Activated gamma-delta T cell treated with Interleukin-2 at 50 U/mL for 16 hours (primary cell): ENCODE measurements around the gene ZNF512.
"Not testable (repeated sequence)": the region's sequence is repeated elsewhere in the genome, so short reads cannot be mapped to it uniquely, and the experiment has no call there.

Experiments
- DNase-seq: peaks from one replicate; pipeline ENCODE4 v3.0.0-alpha.2; 2020

Gene ZNF512

DNA sequence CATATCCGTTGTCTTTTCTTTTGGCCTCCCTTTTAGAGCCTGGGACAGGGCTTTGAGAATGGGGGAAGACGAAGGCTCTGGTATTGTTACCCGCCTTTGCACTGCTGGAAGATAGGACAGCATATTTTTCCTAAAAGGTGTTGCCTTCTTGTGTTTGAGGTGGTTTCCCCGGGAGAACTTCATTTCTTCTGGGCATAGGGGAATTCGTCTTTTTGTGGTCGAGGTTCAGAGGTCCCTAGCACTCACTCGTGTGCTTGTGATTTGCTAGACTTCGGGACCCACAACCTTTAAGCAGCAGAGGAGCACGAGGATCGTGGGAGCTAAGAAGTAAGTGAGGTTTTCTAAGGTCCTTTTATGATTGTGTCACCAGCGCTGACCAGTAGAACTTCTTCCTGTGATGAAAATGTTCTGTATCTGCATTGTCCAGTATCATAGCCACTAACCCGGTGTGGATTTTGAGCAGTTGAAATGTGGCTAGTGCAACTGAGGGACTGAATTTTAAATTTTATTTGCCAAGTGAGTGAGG lies 611 bp downstream of the ZNF512 start:
- DNase-seq = no peak

DNA sequence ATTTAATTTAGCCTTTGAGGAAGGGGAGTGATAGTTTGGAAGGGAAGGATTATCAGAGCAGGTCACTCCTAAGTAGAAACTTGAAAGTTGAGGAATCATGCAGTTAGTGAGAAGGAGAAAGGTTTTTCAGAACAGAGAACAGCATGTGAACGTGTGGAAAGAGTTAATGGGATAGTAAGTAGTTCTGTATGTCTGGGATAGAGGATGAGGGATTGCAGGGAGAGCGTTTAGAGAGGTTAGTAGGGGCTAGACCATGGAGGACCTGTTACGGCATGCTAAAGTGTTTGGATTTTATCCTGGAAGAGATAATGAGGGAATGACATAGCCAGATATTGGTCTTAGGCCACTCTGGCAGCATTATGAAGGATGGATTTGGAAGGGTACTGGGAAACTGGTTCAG lies 1.8 kb downstream of the ZNF512 start:
- no peak for DNase-seq

DNA sequence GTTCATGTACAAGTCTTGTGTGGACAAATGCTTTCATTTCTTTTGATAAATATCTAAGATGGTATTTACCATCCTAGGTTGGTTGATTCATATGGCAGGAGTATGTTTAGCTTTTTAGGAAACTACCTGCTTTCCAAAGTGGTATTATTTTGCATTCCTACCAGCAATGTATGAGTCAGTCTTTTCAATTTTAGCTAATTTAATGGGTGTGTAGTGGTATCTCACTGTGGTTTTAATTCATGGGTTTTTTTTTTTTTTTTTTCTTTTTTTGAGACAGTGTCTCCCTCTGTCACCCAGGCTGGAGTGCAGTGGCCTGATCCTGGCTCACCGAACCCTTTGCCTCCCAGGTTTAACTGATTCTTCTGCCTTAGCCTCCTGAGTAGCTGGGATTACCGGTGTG lies 4.2 kb downstream of the ZNF512 start:
- no peak for DNase-seq

DNA sequence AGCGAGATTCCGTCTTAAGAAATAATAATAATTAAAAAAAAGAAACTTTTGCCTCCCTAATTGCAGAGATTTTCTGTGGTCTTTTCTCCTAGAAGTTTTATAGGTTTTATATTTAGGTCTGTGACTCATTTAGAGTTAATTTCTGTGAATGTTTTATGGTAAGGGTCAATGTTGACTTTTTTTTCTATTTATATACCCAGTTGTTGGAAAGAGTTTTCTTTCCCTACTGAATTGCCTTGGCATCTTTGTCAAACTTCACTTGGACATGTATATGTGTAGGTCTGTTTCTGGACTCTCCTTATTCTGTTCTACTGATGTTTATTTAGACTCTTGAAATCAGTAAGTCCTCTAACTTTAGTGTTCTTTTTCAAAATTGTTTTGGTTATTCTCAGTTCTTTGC lies 5.5 kb downstream of the ZNF512 start:
- DNase-seq = no peak

DNA sequence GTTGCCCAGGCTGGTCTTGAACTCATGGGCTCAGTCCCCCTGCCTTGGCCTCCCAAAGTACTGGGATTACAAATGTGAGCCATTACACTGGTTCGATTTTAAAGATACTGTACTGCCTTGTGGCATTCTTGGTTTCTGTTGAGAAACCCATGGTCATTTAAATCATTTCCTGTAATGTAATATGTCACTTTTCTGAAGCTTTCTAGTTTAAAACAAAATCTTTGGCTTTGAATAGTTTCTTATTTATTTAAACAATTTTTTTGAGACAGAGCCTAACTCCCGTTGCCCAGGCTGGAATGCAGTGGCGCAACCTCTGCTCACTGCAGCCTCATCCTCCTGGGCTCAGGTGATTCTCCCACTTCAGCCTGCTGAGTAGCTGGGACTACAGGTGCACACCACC lies 8.9 kb downstream of the ZNF512 start:
- no peak for DNase-seq

DNA sequence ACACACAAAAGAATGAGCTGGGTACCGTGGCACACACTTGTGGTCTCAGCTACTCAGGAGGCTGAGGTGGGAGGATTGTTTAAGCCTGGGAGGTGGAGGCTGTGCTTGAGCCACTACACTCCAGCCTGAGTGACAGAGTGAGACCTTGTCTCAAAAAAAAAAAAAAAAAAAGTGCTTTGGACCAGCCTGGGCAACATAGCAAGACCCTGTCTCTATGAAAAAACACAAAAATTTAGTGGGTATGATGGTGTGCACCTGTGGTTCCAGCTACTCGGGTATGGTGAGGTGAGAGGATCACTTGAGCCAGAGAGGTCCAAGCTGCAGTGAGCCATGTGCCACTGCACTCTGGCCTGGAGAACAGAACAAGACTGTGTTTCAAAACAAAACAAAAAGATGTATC lies 10.4 kb downstream of the ZNF512 start:
- DNase-seq = no peak

DNA sequence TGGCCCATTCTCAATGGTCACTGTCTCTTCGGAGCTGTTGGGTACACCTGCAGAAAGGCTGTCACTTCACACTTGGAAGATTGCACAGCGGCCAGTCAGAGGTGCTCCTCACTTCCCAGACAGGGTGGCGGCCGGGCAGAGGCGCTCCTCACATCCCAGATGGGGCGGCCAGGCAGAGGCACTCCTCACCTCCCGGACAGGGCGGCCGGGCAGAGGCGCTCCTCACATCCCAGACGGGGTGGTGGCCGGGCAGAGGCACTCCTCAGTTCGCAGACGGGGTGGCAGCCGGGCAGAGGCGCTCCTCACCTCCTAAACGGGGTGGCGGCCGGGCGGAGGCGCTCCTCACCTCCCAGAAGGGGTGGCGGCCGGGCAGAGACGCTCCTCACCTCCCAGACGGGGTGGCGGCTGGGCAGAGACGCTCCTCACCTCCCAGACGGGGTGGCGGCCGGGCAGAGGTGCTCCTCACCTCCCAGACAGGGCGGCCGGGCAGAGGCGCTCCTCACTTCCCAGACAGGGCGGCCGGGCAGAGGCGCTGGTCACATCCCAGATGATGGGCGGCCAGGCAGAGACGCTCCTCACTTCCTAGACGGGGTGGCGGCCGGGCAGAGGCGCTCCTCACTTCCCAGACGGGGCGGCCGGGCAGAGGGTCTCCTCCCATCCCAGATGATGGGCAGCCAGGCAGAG lies 11.3 kb downstream of the ZNF512 start:
- DNase-seq = not testable (repeated sequence)

DNA sequence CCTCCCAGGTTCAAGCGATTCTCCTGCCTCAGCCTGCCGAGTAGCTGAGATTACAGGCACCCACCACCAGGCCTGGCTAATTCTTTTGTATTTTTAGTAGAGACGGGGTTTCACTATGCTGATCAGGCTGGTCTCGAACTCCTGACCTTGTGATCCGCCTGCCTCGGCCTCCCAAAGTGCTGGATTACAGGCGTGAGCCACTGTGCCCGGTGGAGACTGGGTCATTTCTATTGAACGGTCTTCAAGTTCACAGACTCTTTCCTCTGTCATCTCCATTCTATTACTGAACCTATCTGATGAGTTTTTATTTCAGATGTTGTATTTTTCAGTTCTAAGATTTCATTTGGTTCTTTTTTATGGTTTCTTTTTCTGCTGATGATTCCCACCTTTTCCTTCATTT lies 12.6 kb downstream of the ZNF512 start:
- not testable (repeated sequence) for DNase-seq

DNA sequence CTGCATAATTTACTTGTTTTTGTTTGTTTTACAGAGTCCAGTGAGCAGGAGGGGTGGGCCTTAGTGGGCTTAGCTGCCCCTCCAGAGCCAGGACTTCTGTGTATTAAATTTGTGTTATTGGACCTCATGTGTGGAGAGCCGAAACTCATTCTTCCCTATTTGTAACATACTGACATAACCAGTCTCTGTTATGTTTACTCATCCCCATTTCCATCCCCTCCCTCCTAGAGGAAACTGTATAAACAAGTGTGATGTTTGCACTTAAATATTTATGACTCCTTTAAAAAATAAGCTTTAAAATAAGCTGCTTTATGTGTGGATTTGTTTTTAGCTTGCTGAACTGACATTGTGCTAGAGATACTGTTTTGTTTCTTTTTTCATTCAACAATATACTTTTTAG lies 13.8 kb downstream of the ZNF512 start:
- DNase-seq = no peak

DNA sequence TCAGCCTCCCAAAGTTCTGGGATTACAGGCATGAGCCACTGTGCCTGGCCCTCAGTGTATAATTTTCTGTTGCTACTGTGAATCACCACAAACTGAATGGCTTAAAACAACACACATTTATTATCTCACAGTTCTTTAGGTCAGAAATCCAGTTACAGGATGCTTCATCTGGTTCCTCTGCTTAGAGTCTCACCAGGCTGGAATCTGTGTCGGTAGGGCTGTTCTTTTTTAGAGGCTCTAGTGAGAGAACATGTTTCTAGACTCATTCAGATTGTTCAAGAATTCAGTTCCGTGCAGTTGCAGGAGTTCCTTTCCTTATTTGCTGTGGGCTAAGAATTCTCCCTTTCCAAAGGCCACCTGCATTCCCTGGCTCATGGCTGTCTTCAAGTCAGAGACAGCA lies 23.8 kb downstream of the ZNF512 start:
- no peak for DNase-seq

DNA sequence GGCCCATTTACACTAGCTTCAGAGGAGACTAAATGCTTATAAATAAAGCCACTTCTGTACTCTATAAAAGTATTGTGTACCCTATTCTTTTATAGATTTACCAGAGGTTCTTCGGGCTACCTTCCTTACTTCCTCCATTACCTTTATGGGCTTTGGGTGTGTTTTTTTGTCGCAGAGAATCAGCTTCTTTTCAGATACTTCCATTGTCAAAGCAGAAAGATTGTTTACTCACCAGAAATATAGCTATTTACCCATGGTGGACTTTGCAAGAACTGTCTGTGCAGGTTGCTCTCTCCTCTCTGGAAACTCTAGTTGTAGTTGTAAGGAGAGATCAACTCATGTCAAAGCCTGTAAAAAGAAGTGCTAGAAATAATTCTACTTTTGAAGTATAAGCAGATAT lies 31.1 kb downstream of the ZNF512 start:
- no peak for DNase-seq

DNA sequence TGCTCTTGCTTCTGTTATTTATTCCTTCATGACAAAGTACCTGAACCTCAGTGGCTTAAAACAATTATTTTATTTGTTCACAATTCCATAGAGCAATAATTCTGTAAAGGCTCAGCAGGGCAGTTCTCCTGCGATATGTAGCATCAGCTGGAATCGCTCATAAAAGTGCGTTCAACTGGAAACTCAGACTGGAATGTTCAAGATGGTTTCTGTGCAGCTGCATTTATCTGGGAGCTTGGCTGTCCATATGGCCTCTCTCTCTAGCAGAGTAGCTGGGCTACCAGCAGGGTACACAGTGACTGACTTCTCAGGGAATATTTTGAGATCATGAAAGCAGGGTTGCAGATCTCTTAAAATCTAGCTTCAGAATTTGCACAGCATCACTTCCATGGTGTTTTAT lies 32.5 kb downstream of the ZNF512 start:
- DNase-seq = no peak

DNA sequence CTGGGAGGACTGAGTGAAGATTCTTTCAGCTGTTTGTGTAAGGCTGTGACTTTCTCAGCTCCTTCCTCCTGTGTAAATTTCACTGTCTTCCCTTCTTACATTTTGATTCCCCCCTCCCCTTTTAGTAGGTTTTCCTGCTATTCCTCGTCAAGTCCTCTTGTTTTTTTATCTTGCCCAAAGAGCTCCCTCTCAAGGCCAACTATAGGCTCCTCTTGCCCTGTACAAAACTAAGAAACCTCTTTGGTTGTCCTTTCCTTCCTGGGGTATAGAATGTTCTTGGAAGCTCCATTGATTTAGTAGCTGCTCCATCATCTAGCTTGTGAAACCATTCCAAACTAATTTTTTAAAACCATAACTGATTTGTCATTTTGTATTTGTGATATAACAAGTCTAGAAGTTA lies 38.7 kb downstream of the ZNF512 start:
- no peak for DNase-seq

DNA sequence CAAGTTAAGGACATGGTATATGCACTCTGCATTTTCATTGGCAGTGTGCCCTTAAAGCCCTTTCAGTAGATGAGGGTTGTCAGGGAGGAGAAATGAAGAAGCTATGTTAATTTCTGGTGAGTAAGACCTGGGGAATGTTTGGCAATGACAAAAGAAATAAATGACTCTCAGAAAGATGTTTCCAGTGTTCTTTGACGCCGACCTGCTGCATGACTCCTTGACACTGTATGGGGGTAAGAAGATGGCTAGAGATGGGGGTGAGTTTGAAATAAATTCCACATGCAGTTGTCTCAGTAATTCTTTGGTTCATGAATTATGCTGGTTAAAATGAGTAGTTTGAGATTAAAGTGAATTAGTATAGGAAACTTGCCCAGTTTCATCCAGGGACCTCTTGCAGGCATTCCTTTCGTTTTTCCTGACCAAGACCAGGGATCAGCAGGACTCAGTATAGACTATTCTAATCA lies 40.1 kb downstream of the ZNF512 start:
- no peak for DNase-seq

DNA sequence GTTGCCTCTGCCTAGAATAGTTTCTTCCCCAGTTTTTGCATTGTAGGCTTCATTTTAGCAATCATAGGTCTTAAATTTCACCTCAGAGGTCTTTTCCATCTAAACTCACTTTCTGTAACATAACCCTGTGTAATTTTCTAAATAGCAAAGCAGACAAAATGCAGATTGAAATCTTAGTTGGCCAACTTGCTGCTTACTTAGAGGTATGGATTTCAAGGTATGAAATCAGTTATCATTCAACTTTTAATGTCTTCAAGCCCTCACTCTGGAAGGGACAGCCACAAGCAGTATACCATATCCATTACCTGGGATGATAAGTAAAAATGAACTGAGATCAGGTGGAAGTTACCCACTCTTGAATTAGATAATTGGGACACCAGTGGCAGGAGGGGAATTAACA lies 42.1 kb downstream of the ZNF512 start:
- no peak for DNase-seq

DNA sequence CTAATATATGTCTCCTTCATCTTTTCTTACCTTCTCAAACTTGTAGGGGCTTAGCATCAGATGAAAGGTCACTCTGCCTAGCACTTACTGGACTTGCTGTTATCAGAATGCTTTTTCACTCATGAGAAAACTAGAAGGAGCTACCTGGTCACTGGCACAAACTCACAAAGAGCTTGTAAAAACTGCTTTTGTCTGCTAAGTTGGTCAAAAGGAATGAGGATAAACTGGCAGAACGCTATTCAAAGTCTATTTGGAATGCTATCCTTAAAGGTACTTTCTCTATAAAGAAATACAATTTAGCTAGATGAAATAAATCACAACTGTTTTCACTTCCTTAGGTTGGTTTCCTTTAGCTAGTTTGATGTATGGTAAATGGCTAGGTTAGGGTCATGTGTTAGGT lies 43.5 kb downstream of the ZNF512 start:
- not testable (repeated sequence) for DNase-seq

DNA sequence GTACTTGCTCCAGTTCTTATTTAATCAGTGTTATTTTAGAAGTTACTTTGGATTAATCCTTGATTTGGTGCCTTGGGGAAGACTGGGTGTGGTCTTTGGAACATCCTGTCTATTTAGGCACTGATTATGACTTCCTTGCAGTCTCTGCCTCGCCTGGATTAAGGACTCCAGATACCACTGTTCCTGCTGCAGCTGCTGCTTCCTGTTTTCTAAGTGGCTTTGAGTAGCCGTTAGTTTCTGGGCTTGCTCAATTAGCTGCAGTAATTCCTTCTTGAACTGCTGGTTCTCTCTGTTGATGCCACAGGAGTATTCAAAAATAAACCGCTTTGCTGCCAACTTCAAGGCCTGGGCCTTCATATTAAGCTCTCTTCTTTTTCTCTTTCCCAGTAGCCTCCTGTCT lies 44.1 kb downstream of the ZNF512 start:
- not testable (repeated sequence) for DNase-seq

DNA sequence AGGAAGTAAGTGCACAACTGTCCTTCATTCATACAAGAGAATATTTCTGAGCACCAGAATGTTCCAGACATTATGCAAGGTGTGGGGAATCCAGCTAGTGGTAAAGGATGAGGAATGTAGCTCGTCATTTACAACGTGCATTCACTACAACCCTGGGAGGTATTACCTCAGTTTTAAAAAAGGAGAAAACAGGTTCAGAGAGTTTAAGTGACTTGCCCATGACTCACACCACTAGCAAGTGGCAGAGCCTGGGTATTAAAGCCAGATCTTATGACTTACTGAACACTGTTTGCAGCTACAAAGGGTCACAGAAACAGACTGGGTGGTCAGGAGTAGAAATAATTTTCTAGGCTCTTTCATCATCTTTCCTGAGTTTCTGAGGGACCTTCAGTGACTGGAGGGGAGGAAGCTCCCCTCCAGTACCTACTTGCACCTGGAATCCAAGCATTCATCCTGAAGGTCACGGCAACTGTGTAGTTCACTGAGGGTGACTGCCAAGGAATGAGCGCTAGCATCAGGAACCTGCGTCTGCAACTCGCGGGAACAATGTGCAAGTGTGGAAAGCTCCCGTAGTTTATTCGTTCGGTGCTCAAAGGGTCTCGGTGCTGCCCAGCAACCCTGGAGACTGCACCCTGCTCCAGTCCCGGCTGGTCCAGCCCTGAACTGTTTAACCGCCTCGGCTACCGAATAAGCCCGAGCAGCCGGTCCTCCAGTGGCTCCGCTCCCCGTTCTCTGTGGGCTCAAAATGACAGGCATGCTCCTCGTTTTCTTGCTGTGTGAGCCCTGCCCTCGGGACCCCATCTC lies 45.3 kb downstream of the ZNF512 start:
- DNase-seq = no peak

DNA sequence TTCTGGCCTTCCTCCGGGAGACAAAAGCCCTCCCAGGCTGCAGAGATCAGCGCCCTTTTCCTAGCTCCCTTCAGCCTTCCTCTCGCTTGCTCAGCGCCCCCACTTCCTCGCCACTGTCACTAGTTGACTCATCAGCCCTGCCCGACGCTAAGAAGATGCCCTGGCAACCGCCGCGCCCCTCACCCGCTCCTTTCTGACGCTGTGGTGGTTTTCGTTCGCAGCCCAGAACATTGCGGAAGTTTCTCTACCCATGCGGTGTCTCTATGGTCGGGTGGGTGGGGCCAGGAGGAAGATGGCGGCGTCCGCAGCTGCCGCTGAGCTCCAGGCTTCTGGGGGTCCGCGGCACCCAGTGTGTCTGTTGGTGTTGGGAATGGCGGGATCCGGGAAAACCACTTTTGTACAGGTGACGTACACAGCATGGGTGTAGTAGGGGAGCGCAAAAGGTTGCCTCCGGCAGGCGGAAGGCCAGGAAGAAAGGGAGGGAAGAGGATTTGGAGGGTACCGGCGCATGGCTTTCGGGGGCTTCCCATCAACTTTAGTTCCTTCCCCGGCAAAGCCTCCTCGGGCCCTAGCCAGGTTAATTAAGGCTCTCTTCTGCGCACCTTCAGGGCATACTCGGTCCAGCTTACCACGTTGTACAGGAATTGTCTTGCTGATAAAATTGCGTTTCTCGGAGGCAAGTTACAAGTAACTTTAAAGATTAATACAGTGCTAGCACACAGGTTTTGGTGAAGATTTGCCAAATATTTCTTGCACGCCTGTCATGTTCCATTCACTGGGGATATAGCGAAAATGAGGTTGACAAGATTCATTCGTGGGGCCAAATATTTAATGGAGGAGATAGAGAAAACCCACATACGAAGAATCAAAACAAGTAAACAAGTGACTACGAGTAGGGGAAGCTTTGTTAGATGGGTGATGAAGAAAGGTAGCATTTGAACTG lies 46.2 kb downstream of the ZNF512 start, which contains the start of the genes CCDC121 and GPN1:
Gene CCDC121, minus strand, starts transcription at position 246 of the 943 bp plus-strand sequence. CDS start 1,213 bp downstream, outside the sequence.
Gene GPN1, plus strand, starts transcription at position 284 of the 943 bp plus-strand sequence. Its CDS starts 9 bp downstream, at position 293.
- DNase-seq = peak; percentile 94

DNA sequence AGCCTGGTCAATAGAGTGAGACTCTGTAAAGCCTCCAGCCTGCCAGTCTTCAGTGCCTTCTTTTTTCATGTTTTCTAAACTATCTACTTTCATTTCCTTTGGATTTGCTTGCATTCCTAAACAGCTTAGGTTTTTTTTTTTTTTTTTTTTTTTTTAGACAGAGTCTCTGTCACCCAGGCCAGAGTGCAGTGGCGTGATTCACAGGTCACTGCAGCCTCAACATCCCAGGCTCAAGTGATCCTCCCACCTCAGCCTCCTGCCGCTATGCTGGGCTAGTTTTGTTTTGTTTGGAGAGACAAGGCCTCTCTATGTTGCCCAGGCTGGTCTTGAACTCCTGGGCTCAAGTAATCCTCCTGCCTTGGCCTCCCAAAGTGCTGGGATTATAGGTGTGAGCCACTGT lies 47.4 kb downstream of the ZNF512 start:
- DNase-seq = not testable (repeated sequence)

DNA sequence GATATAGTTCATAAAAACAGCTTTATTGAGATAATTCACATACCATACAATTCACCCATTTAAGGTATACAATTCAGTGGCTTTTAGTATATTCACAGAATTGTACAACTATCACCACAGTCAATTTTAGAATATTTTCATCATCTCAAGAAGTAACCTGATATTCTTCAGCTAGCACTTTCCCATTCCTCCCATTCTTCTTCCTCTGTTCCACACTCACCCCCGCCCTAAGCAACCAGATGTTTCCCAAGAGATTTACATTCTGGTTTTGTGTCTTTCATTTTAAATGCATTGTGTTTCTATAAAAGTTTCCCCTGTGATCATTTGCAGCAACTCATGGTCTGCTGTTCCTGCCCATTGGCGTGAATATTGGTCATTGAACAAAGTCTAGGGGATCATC lies 51.4 kb downstream of the ZNF512 start:
- DNase-seq = no peak

DNA sequence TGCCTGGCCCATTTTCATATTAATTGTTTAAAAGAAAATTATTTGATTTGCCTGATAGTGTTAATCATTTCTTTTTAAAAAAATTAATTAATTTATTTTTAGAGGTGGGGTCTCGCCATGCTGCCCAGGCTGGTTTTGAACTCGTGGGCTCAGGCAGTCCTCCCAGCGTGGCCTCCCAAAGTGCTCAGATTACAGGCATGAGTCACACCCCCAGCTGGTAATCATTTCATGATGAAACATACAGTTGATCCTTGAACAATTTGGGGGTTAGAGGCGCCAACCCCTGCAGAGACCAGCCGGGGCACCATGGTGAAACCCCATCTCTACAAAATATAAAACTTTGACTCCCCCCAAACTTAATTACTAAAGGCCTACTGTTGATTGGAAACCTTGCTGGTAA lies 53.9 kb downstream of the ZNF512 start:
- no peak for DNase-seq
